MCF 10A (cell line): ENCODE data around the gene NUDC. TPM values are rescaled to one million over a fixed set of nuclear protein-coding genes. Genes with fewer than 3 reads are reported as not detected.
A peak's percentile ranks its signal among the peaks of the same experiment; 100 is the strongest.

Experiments
- BruUV-seq: library from RNA; stranded (reverse); fragments of 400-500 nt; replicated peaks from 2 replicates; lab custom pipeline; 2021; lab: Mats Ljungman, UMichigan
- CTCF ChIA-PET: fragments of 300-600 bp; sonication (Branson Sonifier 250); formaldehyde crosslinking; extraction: SDS; loops from one replicate; lab custom pipeline; 2021; ENCODE audit warnings: antibody characterized with exemption, inconsistent platforms; lab: Yijun Ruan, JAX
- POLR2A ChIA-PET: fragments of 300-600, 350-650 bp; sonication (Branson Sonifier 250); formaldehyde crosslinking; extraction: SDS; loops from one replicate; lab custom pipeline; 2020; ENCODE audit warnings: antibody characterized with exemption, inconsistent platforms; lab: Yijun Ruan, JAX
- DNase-seq: peaks from one replicate; pipeline ENCODE4 v3.0.0-alpha.2; 2018; ENCODE audit not compliant: unreplicated experiment
- H3K27ac Mint-ChIP-seq: one replicate; pipeline ENCODE4 v1.8.0; 2022; ENCODE audit warnings: mild to moderate bottlenecking, low read depth, mixed read lengths; ENCODE audit not compliant: unreplicated experiment
- H3K27me3 Mint-ChIP-seq: one replicate; pipeline ENCODE4 v1.8.0; 2022; ENCODE audit warnings: mixed read lengths; ENCODE audit not compliant: insufficient read depth, unreplicated experiment
- H3K36me3 Mint-ChIP-seq: one replicate; pipeline ENCODE4 v1.8.0; 2022; ENCODE audit warnings: mild to moderate bottlenecking, moderate library complexity, mixed read lengths; ENCODE audit not compliant: insufficient read depth, unreplicated experiment
- H3K4me1 Mint-ChIP-seq: one replicate; pipeline ENCODE4 v1.8.0; 2022; ENCODE audit warnings: mixed read lengths; ENCODE audit not compliant: insufficient read depth, unreplicated experiment
- H3K4me3 Mint-ChIP-seq: one replicate; pipeline ENCODE4 v1.8.0; 2022; ENCODE audit warnings: mild to moderate bottlenecking, moderate library complexity, mixed read lengths; ENCODE audit not compliant: unreplicated experiment
- H3K9me3 Mint-ChIP-seq: one replicate; pipeline ENCODE4 v1.8.0; 2022; ENCODE audit warnings: mixed read lengths; ENCODE audit not compliant: unreplicated experiment
- CTCF ChIP-seq: fragments of 200-600 bp; IDR thresholded peaks from one replicate; pipeline ENCODE4 v1.8.0; 2022; ENCODE audit warnings: antibody characterized with exemption, mild to moderate bottlenecking; ENCODE audit not compliant: unreplicated experiment
- intact Hi-C: fragments of 100-400 bp; cut with micrococcal nuclease; formaldehyde crosslinking; loops from 2 replicates; pipeline ENCODE4 v1.14.1; 2022
- total RNA-seq: library from RNA; stranded (reverse); gene quantifications from 2 replicates; pipeline ENCODE4 v1.2.3, GENCODE V29; 2022

NUDC gene
- total RNA-seq, 1 experiment from 2014 or later, result 106 TPM

- DNase-seq, result peak; percentile 30
- peaks cover 5% of the 10 kb centered on the region for H3K4me1 Mint-ChIP-seq
- intact Hi-C loops, result no loop called here
- no peaks in the 10 kb centered on the region for H3K9me3 Mint-ChIP-seq
- ChIA-PET POLR2A (interaction anchor here (0.7 to 1.6 kb wide), 4 partner anchors 10 to 770 kb away, joined by 3 to 7 read pairs (median 4); partner anchors contain the start of gene KDF1), CTCF (interaction anchor here (0.5 kb wide), 1 partner anchor 29 kb away, joined by 4 read pairs; no protein-coding TSS in a partner anchor)
- H3K4me3 Mint-ChIP-seq, result no peak overlapping the region
- TF ChIP-seq CTCF, result no peak
- peaks cover 73% of the 10 kb centered on the region for H3K36me3 Mint-ChIP-seq
- no TSS peak for BruUV-seq
- H3K27ac Mint-ChIP-seq, result peak overlapping the region; percentile 54
- H3K27me3 Mint-ChIP-seq, result no peaks in the 10 kb centered on the region
Observed at GRCh38 chr1:26949926-26950319, 28.4 kb downstream of the NUDC start.

GRCh38 chr1:26950602-26951001 lies 29.1 kb downstream of the NUDC start:
- Mint-ChIP-seq H3K36me3 (peaks cover 67% of the 10 kb centered on the region), H3K9me3 (no peaks in the 10 kb centered on the region), H3K27ac (no peak overlapping the region), H3K4me3 (no peak overlapping the region), H3K27me3 (no peaks in the 10 kb centered on the region), H3K4me1 (peaks cover 5% of the 10 kb centered on the region)
- ChIA-PET CTCF (interaction anchor here (0.6 kb wide), 1 partner anchor 139 kb away, joined by 5 read pairs; no protein-coding TSS in a partner anchor), POLR2A (interaction anchor here (1.1 to 1.6 kb wide), 4 partner anchors 9 to 13 kb away, joined by 3 to 7 read pairs (median 4); partner anchors contain the start of gene KDF1)
- TF ChIP-seq CTCF, result no peak
- BruUV-seq, result no TSS peak
- no peak for DNase-seq
- intact Hi-C loops, result no loop called here

GRCh38 chr1:26951216-26951615 lies 29.7 kb downstream of the NUDC start:
- Mint-ChIP-seq H3K4me3 (no peak overlapping the region), H3K27ac (no peak overlapping the region), H3K27me3 (no peaks in the 10 kb centered on the region), H3K9me3 (no peaks in the 10 kb centered on the region), H3K4me1 (peaks cover 5% of the 10 kb centered on the region), H3K36me3 (peaks cover 61% of the 10 kb centered on the region)
- ChIA-PET POLR2A (interaction anchor here (0.7 to 1.1 kb wide), 2 partner anchors 9 to 307 kb away, joined by 3 to 4 read pairs; partner anchors contain the start of gene KDF1), CTCF (interaction anchor here (0.6 kb wide), 1 partner anchor 140 kb away, joined by 5 read pairs; no protein-coding TSS in a partner anchor)
- BruUV-seq, result no TSS peak
- intact Hi-C loops, result no loop called here
- TF ChIP-seq CTCF, result no peak
- no peak for DNase-seq

- ChIA-PET CTCF (no interaction called here), POLR2A (interaction anchor here (0.7 to 1.1 kb wide), 2 partner anchors 9 to 306 kb away, joined by 3 to 4 read pairs; partner anchors contain the start of gene KDF1)
- no peak overlapping the region for H3K4me3 Mint-ChIP-seq
- no peak for TF ChIP-seq CTCF
- intact Hi-C loops, result no loop called here
- no peaks in the 10 kb centered on the region for H3K27me3 Mint-ChIP-seq
- DNase-seq, result no peak
- H3K36me3 Mint-ChIP-seq, result peaks cover 60% of the 10 kb centered on the region
- BruUV-seq, result no TSS peak
- H3K4me1 Mint-ChIP-seq, result peaks cover 5% of the 10 kb centered on the region
- no peaks in the 10 kb centered on the region for H3K9me3 Mint-ChIP-seq
- no peak overlapping the region for H3K27ac Mint-ChIP-seq
Observed at GRCh38 chr1:26951821-26952497, 30.4 kb downstream of the NUDC start.
